ENCODE results near the gene JAG1. TPM values are rescaled to one million over a fixed set of nuclear protein-coding genes. Genes with fewer than 3 reads are reported as not detected.

The JAG1 gene
- polyA plus RNA-seq = 1.1 and 2.2 TPM in 2 replicates

GRCh38 chr20:10673842-10674683, at the start of gene JAG1:
Gene JAG1, minus strand, starts transcription at chr20:10673999. Its CDS starts 469 bp downstream, at chr20:10673530.

Other genes with a start within 250 kb of the JAG1 start
- 39.4 and 45.8 TPM in 2 replicates for gene MKKS, start 239.8 kb downstream of the JAG1 start, polyA plus RNA-seq
- 5.6 and 6.4 TPM in 2 replicates for gene SLX4IP, start 238.7 kb downstream of the JAG1 start, polyA plus RNA-seq